ACC112 (cell line): ENCODE data around the gene SUMO3.

Source experiments
- H2AFZ ChIP-seq: fragments of 200-600 bp; sonication (generic); one replicate; pipeline ENCODE4 v1.6.0; 2017; ENCODE audit warnings: antibody characterized with exemption, low read length; ENCODE audit not compliant: unreplicated experiment
- H3K27ac ChIP-seq: fragments of 200-600 bp; sonication (generic); 2 replicates; pipeline ENCODE4 v1.5.1; 2014; ENCODE audit warnings: low read depth, mild to moderate bottlenecking, antibody characterized with exemption, low read length, moderate library complexity
- H3K27me3 ChIP-seq: fragments of 200-600 bp; sonication (generic); 2 replicates; pipeline ENCODE4 v1.6.1; 2014; ENCODE audit warnings: mild to moderate bottlenecking, antibody characterized with exemption, low read length, moderate library complexity, mixed read lengths; ENCODE audit not compliant: insufficient read depth
- H3K36me3 ChIP-seq: fragments of 200-600 bp; sonication (generic); 2 replicates; pipeline ENCODE4 v1.6.1; 2016; ENCODE audit warnings: mild to moderate bottlenecking, antibody characterized with exemption, low read length, moderate library complexity, mixed read lengths; ENCODE audit not compliant: insufficient read depth
- H3K4me1 ChIP-seq: fragments of 200-600 bp; sonication (generic); one replicate; pipeline ENCODE4 v1.6.1; 2016; ENCODE audit warnings: low read length, mixed read lengths; ENCODE audit not compliant: insufficient read depth, unreplicated experiment, control insufficient read depth
- H3K4me3 ChIP-seq: fragments of 200-600 bp; sonication (generic); 2 replicates; pipeline ENCODE4 v1.5.1; 2014; ENCODE audit warnings: mild to moderate bottlenecking, low read depth, low read length
- H3K79me2 ChIP-seq: fragments of 200-600 bp; sonication (generic); one replicate; pipeline ENCODE4 v1.6.0; 2016; ENCODE audit warnings: low read length; ENCODE audit not compliant: control insufficient read depth, unreplicated experiment, insufficient read depth

The SUMO3 gene

DNA sequence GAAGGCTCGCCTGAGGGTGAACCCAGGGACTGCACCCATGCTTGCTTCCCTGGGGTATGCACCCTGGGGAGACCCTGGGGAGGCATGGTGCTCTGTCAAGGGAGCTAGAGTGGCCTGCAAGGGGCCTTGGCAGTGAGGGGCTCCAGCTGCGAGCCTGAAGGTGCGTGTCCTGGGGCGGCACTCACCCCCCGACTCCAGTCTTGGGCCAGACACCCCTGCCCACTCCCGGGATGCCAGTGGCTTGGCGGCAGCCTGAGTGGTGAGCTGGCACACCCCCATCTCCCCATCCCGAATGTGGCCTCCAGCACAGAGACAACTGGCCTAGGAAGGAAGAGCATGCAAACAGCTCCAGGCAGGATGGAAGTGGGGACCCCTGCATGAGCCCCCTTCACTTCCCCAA lies 2.6 kb downstream of the SUMO3 start:
- Histone ChIP-seq H3K79me2 (peaks cover 70% of the 10 kb centered on the region), H3K36me3 (no peaks in the 10 kb centered on the region), H3K27me3 (no peaks in the 10 kb centered on the region), H3K27ac (no peak overlapping the region), H3K4me3 (no peak overlapping the region), H2AFZ (no peak overlapping the region), H3K4me1 (peaks cover 23% of the 10 kb centered on the region)

DNA sequence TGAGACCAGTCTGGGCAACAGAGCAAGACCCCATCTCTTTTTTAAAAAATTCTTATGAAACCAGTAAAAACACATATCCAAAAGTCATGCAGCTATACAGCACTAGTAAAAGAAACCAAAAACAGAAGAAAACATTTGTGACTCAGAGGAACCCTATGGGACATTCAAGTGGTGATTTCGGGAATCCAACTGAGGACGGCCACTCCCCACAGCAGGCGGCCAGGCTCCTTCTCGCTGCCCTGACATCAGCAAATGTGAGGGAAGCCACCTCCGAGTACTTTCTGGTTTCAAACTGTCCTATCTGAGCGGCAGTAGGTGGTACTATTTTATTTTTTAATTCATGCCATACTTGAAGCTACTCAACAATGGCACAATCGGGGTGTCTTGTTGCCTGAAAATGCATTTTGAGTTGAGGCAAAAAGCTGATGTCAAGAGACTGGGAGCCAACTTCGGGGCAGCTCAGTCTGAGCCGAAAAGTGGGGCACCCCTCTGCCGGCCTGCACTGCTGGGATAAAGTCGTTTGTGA lies 3.3 kb downstream of the SUMO3 start:
- no peak overlapping the region for H3K4me3 ChIP-seq
- peaks cover 71% of the 10 kb centered on the region for H3K79me2 ChIP-seq
- H3K4me1 ChIP-seq: peaks cover 23% of the 10 kb centered on the region
- no peaks in the 10 kb centered on the region for H3K27me3 ChIP-seq
- no peaks in the 10 kb centered on the region for H3K36me3 ChIP-seq
- H3K27ac ChIP-seq: 0 out of 2 replicates have a peak overlapping the region, but pooled peaks have one; percentile 19
- H2AFZ ChIP-seq: no peak overlapping the region

DNA sequence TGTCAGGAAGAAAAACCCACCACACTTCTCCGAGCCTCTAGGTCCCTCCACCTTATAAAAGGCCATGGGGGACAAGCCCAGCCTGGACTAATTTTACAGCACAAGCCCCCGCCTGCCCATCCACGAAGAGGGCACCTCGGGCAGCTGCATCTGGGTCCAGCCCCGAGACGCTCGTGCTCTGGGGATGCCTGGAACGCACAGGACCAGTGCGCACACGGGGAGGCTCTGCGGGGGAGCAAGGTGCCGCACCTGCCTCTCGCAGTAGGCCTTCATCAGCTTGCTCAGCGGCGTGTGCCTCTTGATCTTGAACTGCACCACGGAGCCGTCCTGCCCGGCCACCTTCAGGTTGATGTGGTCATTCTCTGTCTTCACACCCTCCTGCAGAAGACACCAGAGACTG lies 4.1 kb downstream of the SUMO3 start:
- H3K36me3 ChIP-seq: no peaks in the 10 kb centered on the region
- no peaks in the 10 kb centered on the region for H3K27me3 ChIP-seq
- H3K79me2 ChIP-seq: peaks cover 75% of the 10 kb centered on the region
- peaks cover 23% of the 10 kb centered on the region for H3K4me1 ChIP-seq
- no peak overlapping the region for H2AFZ ChIP-seq
- H3K4me3 ChIP-seq: no peak overlapping the region
- no peak overlapping the region for H3K27ac ChIP-seq

DNA sequence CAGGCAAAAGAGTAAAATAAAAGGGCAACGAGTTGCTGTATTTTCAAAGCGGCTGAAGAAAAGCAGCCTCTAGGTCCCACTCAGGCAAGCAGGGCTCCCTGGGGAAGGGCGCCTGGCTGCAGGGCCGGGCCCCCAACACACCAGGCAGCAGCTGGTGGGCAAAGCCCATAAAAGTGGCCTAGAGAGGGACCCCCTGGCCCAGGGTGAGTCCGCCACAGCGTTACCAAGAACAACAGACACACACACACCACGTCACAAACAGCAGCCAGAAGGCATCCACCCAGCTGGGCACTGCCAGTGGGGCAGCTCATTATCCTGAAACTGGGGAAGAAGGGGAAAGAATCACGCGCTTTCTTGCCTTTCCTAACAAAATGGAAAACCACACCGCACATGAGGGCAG lies 4.7 kb downstream of the SUMO3 start:
- Histone ChIP-seq H3K27me3 (no peaks in the 10 kb centered on the region), H3K4me1 (peaks cover 23% of the 10 kb centered on the region), H3K36me3 (no peaks in the 10 kb centered on the region), H3K79me2 (peaks cover 75% of the 10 kb centered on the region), H3K27ac (no peak overlapping the region), H3K4me3 (no peak overlapping the region), H2AFZ (no peak overlapping the region)

DNA sequence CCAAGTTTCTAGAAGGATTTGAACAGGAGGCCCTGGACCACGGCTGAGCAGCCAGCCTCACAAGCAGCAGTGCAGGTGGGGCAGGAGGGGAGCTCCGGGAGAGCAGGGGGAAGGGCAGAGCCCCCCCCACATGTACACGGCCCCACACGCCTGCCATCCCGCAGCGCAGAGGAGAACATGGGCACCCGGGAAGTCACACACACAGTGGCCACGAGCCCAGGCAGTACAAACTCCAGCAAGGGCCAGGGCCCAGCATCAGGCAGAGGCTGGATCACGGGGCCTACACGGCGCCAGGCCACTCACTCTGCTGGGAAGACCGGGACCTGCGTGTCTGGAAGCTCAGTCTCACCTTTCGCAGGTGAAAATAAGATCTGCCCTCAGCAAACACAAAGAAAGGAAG lies 5.2 kb downstream of the SUMO3 start:
- H3K4me1 ChIP-seq: peaks cover 23% of the 10 kb centered on the region
- H3K4me3 ChIP-seq: no peak overlapping the region
- H2AFZ ChIP-seq: no peak overlapping the region
- H3K27me3 ChIP-seq: no peaks in the 10 kb centered on the region
- H3K27ac ChIP-seq: no peak overlapping the region
- no peaks in the 10 kb centered on the region for H3K36me3 ChIP-seq
- peaks cover 75% of the 10 kb centered on the region for H3K79me2 ChIP-seq

DNA sequence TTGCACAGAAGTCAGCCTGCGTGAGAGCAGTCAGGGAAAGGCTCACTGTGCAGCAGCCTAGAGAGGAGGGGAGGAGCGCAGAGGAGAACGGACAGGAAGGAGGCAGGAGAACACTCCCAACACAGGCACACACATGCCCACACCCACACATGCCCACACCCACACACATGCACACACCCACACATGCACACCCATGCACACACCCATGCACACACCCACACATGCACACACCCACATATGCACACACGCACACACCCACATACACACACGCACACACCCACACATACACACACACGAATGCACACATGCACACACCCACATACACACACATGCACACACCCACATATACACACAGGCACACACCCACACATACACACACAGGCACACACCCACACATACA lies 7.1 kb downstream of the SUMO3 start:
- H3K36me3 ChIP-seq: peaks cover 9% of the 10 kb centered on the region; the same call in 1 of the 2 replicates
- no peak overlapping the region for H3K4me3 ChIP-seq
- H3K79me2 ChIP-seq: peaks cover 58% of the 10 kb centered on the region
- no peak overlapping the region for H3K27ac ChIP-seq
- H2AFZ ChIP-seq: no peak overlapping the region
- H3K27me3 ChIP-seq: no peaks in the 10 kb centered on the region
- H3K4me1 ChIP-seq: peaks cover 16% of the 10 kb centered on the region

DNA sequence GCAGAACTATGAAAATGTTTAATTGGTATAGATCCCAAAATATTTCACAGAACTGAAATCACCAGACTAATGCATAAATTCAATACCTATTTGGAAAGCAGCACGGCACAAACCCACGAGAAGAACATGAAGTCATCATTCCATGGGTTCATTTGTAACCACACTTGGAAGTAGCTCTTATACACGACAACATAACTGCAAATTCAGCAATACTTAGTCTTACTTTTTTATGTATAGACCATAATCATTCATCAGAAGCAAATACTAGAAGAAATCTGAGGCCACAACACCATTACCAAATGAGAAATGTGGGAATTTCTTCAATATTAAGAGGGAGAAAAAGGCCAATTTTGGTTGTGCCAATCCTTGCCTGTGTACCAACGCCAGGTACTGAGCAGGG lies 12.0 kb downstream of the SUMO3 start:
- no peaks in the 10 kb centered on the region for H3K27me3 ChIP-seq
- no peak overlapping the region for H3K27ac ChIP-seq
- H3K4me1 ChIP-seq: peaks cover 5% of the 10 kb centered on the region
- H3K4me3 ChIP-seq: no peak overlapping the region
- H3K36me3 ChIP-seq: peaks cover 15% of the 10 kb centered on the region; the same call in 1 of the 2 replicates
- no peak overlapping the region for H2AFZ ChIP-seq
- peaks cover 26% of the 10 kb centered on the region for H3K79me2 ChIP-seq

DNA sequence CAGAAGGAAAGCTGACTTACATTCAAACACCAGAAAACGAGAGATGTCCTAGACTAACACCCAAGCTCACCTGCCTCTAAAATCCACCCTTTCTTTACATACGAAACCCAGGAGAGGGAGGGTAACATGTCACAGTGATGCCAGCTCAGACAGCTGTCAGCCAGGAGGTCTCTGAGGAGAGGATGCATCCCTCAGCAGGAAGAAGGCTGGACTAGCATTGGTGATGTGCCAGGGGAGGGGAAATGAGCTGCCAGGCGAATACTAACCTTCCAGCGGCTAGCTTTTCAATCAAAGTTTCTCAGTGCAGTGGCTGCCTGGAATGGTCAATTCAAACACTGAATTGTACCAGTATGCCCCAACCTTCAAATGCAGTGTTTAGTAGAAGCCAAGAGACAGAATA lies 12.6 kb downstream of the SUMO3 start:
- Histone ChIP-seq H2AFZ (no peak overlapping the region), H3K27ac (no peak overlapping the region), H3K27me3 (no peaks in the 10 kb centered on the region), H3K79me2 (peaks cover 27% of the 10 kb centered on the region), H3K4me1 (peaks cover 8% of the 10 kb centered on the region), H3K4me3 (no peak overlapping the region), H3K36me3 (peaks cover 15% of the 10 kb centered on the region; the same call in 1 of the 2 replicates)

DNA sequence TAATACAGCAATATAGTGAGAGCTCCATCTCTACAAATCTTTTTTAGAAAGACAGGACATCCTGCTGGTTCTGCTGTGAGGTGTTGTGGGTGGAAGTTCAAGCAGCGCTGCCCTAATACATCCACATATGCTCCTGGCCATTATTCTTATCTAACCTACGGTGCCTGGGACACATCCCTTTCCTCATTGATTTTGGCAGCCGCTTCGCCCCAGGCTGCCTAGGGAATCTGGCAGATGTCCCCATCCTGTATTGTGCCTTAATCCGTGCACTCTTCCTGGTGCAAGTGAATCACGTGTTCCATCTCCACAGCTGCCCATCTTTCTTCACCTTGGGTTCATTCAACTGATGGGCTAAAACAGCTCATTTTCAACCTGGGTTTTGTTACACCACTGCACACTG lies 13.1 kb downstream of the SUMO3 start:
- Histone ChIP-seq H2AFZ (no peak overlapping the region), H3K36me3 (peaks cover 15% of the 10 kb centered on the region; the same call in 1 of the 2 replicates), H3K27me3 (no peaks in the 10 kb centered on the region), H3K4me3 (no peak overlapping the region), H3K4me1 (peaks cover 12% of the 10 kb centered on the region), H3K79me2 (peaks cover 31% of the 10 kb centered on the region), H3K27ac (no peak overlapping the region)

DNA sequence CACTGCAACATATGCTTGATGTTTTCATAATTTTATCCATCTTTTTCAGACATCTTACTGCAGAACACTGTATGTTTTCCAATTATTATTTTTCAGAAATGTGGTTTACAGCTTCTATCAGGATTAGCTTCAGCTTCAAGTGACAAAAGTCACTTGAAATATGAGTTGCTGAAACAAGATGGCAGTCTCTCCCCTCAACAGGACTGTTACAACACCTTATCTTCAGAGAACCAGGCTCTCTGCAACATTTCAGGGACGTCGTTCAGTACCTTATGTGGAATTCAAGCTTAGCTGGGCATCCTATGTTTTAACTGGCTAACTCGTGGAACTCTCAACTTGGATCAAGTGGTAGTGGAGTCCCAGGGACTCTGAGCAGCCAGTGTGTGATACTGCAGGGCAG lies 14.2 kb downstream of the SUMO3 start:
- Histone ChIP-seq H3K27me3 (no peaks in the 10 kb centered on the region), H3K36me3 (peaks cover 15% of the 10 kb centered on the region; the same call in 1 of the 2 replicates), H3K27ac (no peak overlapping the region), H3K4me1 (peaks cover 14% of the 10 kb centered on the region), H3K79me2 (peaks cover 38% of the 10 kb centered on the region), H2AFZ (no peak overlapping the region), H3K4me3 (no peak overlapping the region)

DNA sequence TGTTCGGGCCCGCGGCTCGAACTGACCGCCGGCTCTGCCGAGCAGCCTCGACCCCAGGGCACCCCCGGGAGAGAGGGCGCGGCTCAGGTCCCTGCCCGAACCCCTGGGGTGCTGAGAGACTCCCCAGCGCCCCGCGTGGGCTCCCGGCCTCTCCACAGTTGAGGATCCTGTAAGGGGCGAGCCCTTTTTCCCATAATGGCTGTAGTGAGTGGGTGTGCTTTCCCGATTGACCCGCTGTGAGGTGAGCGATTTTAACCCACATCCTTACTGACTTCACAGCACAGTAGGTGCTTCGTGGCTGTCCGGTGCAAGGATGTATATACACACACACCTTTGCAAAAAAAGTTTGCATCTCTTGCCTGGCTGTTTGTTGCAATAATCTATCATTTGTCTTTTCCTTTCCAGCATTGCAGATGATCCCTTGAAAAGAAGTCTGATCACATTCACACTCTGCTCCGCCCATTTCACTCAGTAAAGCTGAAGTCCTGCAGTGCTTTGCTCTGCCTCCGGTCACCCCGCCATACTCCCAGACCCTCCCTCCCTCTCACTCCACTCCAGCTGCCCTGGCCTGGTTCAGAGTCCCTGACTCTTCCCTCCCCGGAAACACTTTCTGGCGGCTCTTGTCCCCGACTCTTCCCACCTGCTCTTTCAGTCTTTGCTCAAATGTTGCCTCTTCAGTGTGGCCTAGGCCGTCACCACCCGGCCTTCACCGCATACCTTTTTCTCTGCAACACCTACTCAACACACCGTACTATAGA lies 15.3 kb downstream of the SUMO3 start:
- H3K79me2 ChIP-seq: peaks cover 48% of the 10 kb centered on the region

More for the DNA sequence above, 15.3 kb downstream of the SUMO3 start:
- Histone ChIP-seq H3K27me3 (no peaks in the 10 kb centered on the region), H3K27ac (no peak overlapping the region), H3K4me3 (peak overlapping the region; percentile 94), H3K4me1 (peaks cover 14% of the 10 kb centered on the region), H2AFZ (peak overlapping the region; percentile 74), H3K36me3 (peaks cover 17% of the 10 kb centered on the region; the same call in 1 of the 2 replicates)
